GM21737 (cell line): ENCODE measurements around the gene RRP1B.
A peak's percentile ranks its signal among the peaks of the same experiment; 100 is the strongest.

Source experiments
- ATAC-seq: cut with Tn5 transposase; IDR thresholded peaks from one replicate; pipeline ENCODE4 v1.9.1; 2021; ENCODE audit warnings: mild to moderate bottlenecking, moderate library complexity; ENCODE audit not compliant: unreplicated experiment

The RRP1B gene

DNA sequence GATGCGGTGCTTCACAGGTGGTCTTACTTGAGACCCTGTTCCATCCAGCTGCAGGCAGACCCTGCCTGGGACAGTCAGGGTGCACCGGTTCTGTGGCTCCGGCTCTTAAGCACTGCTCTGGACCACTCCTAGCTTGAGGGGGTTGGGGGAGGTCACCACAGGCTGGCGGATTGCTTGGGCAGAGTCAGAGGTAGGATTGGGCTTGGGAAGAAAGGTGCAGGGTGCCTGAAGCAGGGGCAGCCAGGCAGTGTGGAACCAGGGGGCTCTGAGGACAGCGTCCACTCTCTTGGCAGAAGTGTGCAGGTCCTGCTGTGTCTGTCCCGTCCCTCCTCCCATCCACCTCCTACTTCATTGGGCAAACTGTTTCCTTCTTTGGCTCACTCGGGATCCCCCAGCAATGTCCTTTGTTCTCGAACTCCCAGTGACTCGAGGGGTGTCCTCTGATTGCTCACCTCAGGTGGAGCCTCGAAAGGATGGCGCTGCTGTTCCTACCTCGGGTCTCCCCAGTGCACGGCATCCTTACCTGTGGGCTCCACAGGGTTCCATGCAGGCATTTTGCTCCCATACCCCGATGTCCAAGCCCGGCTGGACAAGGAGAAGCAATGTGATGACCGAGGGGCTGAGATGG lies 61.3 kb downstream of the RRP1B start:
- ATAC-seq: no peak

DNA sequence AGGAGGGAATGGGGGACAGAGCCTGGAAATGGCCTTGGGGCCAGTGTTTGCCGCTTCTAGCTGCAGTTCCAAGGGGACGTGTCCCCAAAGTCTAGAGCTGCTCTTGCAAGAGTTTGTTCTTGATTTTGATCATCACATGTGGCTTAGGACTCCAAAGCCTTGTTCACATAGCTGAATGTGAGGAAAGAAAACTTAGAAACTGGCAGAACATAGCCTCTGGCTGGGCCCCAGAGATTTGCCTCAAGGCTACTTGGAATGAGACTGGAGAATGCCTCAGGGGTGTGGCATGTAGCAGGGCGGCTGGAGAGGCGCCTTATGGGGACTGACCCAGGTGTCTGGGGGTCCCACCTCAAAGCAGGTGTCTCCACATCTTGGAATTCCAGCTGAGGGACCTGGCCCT lies 61.8 kb downstream of the RRP1B start:
- ATAC-seq: no peak

GRCh38 chr21:43721939-43722338 lies 62.6 kb downstream of the RRP1B start:
- no peak for ATAC-seq

DNA sequence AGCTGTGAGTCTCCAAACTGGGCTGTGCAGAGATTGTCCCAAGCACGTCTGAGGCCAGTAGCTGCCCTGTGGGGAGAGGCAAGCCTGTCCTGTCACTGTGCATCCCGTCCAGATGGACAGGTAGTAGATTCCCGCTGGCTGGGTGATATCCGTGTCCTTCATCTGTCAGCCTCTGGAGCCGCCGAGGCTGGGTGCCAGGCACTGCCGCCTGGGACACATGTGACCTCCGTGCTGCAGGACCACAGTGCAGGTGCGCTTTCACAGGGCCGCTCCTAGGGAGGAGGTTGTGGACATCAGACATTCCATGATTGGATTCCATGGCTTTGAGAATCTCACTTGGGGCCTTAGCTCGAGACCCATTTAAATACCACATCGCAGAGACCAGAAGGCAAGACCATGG lies 64.3 kb downstream of the RRP1B start:
- ATAC-seq: no peak

DNA sequence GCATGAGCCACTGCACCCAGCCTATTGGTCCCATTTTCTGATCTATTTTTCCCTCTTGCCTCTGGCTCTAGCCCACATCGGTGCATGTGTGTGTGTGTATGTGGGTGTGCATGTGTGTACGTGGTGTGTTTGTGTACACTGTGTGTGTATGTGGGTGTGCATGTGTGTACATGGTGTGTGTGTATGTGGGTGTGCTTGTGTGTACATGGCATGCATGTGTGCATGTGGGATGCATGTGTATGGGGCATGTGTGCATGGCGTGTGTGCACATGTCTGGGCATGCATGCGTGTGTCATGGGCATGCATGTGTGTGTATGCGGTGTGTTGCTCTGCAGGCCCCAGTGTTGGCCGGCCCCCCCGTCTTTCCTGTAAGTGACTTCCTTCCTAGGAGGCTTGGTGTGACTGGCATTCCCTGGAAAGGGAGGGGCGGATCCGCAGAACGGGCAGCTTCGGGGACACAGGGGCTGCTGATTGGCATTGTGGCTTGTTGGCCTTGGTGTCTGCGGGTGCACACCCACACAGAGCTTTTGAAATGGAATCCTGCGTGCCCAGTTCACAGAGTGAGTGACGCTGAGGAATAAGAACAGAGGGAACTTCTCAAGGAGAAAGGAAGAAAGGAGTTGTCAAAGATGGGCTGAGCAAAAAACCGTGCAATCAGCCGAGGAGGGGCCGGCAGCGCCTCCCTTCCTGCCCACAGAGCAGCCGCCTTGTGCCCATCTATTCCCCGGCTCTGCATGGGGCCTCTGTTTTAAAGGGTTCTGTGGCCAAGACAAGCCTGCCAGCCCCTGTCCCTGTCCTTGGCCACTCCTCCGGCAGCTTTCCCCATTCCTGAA lies 67.5 kb downstream of the RRP1B start:
- ATAC-seq: no peak

- no peak for ATAC-seq
These were observed 68.3 kb downstream of the RRP1B start for GRCh38 chr21:43727519-43728153.

- peak; percentile 9 for ATAC-seq
These were observed 68.8 kb downstream of the RRP1B start for GRCh38 chr21:43728154-43728466.

DNA sequence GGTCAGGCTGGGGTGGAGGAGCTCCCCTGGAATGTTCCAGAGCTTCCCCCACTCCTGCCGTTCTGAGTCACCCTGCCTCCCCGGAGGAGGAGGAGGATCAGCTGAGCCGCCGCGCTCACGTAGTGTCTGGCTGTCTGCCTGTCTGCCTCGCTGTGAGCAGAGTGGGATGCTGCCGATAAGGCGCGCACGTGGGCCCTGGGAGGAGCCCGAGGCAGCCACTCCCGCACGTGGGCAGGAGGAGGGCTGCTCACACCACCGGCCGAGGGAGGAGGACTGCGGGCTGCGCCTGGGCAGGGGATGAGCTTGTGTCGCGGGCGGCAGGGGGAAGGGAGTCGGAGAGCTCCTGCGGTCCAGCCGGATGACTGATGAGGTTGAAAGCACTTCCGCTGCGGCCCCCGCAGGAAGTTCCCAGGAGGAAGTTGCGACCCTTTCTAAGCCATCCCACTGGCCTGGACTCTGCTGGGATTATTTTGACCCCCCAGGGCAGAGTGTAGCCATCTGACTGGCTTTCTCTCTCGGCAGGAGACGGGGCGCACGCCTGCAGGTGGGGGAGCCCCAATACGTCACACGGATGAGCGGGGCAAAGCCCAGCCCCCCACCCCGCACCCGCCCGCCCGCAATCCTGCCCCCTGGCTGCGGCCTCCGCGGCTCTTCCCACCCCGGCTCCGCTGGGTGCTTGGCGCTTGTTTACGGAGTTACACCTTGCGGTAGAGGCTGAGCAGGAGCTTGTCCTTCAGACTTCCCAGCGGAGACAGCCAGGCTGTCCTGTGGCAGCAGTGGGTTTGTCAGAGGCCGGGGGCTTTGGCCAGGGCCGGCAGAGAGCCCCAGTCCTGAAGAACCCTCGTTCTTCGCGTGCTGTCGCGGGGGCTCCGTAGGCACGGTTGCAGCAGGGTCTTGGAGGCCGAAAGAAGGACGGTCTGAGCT lies 69.4 kb downstream of the RRP1B start:
- peak; percentile 45 for ATAC-seq

GRCh38 chr21:43731476-43731875 lies 72.1 kb downstream of the RRP1B start:
- no peak for ATAC-seq

GRCh38 chr21:43731891-43732711 lies 72.7 kb downstream of the RRP1B start:
- no peak for ATAC-seq

- ATAC-seq: no peak
These were observed 73.7 kb downstream of the RRP1B start for GRCh38 chr21:43733060-43733459.

DNA sequence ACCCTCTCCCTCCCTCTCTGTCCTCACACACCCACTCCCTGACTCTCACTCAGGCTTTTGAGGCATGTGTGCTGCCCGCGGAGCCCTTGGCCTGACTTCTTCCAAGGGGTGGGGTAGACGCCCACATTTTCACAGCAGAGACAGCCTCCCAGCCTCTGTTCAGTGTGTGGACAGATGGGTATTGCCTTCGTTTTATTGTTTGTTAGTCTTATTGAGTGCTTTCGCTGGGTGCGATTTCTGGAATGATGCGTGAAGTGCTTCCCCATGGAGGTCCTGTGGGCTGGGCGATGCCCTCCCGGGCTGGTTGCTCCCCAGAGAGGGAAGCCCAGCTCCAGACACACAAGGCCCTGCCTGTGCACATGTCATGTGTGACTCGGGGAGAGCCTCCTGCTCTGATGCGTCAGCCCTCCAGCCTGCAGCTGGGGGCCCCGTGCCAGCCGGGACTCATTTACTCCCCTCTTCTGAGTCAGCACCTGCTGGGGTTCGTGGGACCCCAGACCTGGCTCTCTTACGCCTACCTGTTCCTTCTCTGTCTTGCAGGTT lies 74.2 kb downstream of the RRP1B start:
- no peak for ATAC-seq

DNA sequence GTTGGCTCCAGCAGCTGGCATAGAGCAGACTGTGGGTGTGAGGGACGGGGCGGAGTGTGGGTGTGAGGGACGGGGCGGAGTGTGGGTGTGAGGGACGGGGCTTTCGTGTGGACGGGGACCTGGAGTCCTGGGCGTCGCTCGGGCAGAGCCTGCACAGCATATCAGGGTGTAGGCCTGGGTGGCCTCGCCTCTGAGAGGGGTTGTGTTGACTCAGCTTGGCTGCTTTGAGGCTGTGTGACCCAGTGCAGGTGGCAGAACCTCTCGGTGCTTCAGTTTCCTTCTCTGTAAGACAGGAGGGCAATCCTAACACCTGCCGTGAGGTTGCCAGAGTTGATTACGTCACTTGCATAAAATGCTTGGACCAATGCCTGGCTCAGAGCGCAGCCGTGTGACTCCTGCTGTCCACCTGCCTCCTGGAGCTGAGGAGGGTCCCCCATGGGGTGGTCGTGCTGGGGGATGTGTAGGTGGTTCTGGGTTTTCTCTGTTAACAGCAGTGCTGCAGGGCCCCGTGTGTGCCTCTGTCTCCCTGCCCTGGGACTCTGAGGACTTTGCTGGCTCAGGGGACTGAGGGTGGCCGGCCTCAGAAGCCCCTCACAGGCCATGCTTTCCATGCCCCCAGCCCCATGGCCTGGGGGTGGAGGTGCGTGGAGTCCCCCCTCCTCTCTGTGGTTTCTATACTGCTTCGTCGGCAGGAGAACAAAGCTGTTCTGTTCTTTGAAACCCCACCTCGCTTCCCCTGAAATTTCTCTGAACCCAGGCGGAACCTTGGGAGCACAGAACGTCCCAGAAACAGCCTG lies 75.0 kb downstream of the RRP1B start:
- ATAC-seq: no peak

DNA sequence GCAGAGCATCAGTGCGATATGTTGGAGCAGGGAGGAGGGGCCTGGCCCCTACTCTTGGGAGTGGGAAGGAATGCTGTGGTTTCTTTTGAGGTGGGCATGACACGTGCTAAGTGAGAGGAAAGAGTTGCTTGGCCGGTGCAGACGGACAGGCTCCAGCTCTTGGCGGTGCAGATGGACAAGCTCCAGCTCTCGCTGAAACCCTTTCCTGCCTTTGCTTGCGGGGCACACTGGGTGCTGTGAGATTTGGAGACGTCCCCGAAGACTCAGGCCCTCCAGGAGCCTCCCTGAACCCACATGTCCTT lies 75.5 kb downstream of the RRP1B start:
- no peak for ATAC-seq

- no peak for ATAC-seq
These were observed 76.1 kb downstream of the RRP1B start for GRCh38 chr21:43735236-43736091.

DNA sequence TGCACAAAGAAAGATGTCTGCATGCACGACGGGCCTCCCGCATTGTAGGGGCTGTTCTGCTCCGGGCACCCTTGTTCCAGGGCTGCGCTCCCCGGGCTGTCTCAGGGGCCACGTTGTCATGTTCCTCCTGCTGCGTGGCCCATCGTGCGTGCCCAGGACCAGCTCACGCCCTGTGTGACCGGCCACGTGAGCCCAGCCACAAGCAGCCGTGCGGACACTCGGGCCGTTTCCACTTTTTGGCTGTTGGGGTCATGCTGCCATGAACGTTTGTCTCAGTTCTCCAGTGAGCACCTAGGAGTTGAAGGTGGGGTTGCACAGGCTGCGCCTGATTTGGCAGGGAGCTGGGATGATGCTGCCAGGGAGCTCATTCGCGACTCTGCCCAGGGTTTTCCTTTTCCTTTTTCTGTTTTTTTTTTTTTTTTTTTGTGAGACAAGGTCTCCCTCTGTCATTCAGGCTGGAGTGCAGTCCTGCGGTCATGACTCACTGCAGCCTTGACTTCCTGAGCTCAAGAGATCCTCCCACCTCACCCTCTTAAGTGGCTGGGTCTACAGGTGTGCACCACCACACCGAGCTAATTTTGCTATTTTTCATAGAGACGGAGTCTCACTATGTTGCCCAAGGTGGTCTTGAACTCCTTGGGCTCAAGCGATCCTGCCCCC lies 77.0 kb downstream of the RRP1B start:
- ATAC-seq: no peak

- ATAC-seq: no peak
These were observed 78.0 kb downstream of the RRP1B start for GRCh38 chr21:43737158-43737950.
